GM23338 (cell line): ENCODE measurements around the gene LRFN4. TPM values are rescaled to one million over a fixed set of nuclear protein-coding genes. Genes with fewer than 3 reads are reported as not detected.

Experiments
- ATAC-seq: fragments of 200-7000 bp; cut with Tn5 transposase; 3 replicates; pipeline ENCODE4 v1.9.1; 2020
- DNase-seq: peaks from one replicate; pipeline ENCODE4 v3.0.0-alpha.2; 2015; ENCODE audit warnings: low spot score
- H2AFZ ChIP-seq: fragments of 200-600 bp; sonication (generic); 2 replicates; pipeline ENCODE4 v1.8.0; 2016; ENCODE audit warnings: antibody characterized with exemption, mild to moderate bottlenecking, moderate library complexity
- H3F3A ChIP-seq: fragments of 200-600 bp; sonication (generic); replicated peaks from 2 replicates; pipeline ENCODE4 v1.8.0; 2017; ENCODE audit warnings: antibody characterized with exemption, mixed run types, low read depth
- H3K27ac ChIP-seq: fragments of 200-600 bp; sonication (generic); 2 replicates; pipeline ENCODE4 v1.6.1; 2016; ENCODE audit warnings: low read depth
- H3K27me3 ChIP-seq: fragments of 200-600 bp; sonication (generic); 2 replicates; pipeline ENCODE4 v1.8.0; 2016; ENCODE audit warnings: mild to moderate bottlenecking, mixed run types, moderate library complexity; ENCODE audit not compliant: insufficient read depth
- H3K36me3 ChIP-seq: fragments of 200-600 bp; sonication (generic); 2 replicates; pipeline ENCODE4 v1.8.0; 2016; ENCODE audit warnings: mild to moderate bottlenecking; ENCODE audit not compliant: insufficient read depth
- H3K4me1 ChIP-seq: fragments of 200-600 bp; sonication (generic); 2 replicates; pipeline ENCODE4 v1.8.0; 2016; ENCODE audit warnings: mild to moderate bottlenecking, moderate library complexity; ENCODE audit not compliant: insufficient read depth
- H3K4me2 ChIP-seq: fragments of 200-600 bp; sonication (generic); 2 replicates; pipeline ENCODE4 v1.7.1; 2017; ENCODE audit warnings: mixed run types
- H3K4me3 ChIP-seq: fragments of 200-600 bp; sonication (generic); 2 replicates; pipeline ENCODE4 v1.6.1; 2016; ENCODE audit warnings: mixed run types
- H3K79me2 ChIP-seq: fragments of 200-600 bp; sonication (generic); replicated peaks from 2 replicates; pipeline ENCODE4 v1.8.0; 2017; ENCODE audit warnings: mild to moderate bottlenecking; ENCODE audit not compliant: insufficient read depth
- H3K9me2 ChIP-seq: fragments of 200-600 bp; sonication (generic); 2 replicates; pipeline ENCODE4 v1.8.0; 2017; ENCODE audit not compliant: insufficient read depth
- H4K20me1 ChIP-seq: fragments of 200-600 bp; sonication (generic); replicated peaks from 2 replicates; pipeline ENCODE4 v1.8.0; 2017; ENCODE audit warnings: mild to moderate bottlenecking; ENCODE audit not compliant: insufficient read depth
- H3K27ac Mint-ChIP-seq: 2 replicates; pipeline ENCODE4 v1.8.0; 2020; ENCODE audit warnings: inconsistent platforms, mild to moderate bottlenecking, moderate library complexity, mixed read lengths
- H3K27me3 Mint-ChIP-seq: 3 replicates; pipeline ENCODE4 v1.8.0; 2022; ENCODE audit warnings: low read depth, mild to moderate bottlenecking, moderate library complexity, mixed read lengths, inconsistent platforms; ENCODE audit not compliant: insufficient read depth, poor library complexity
- H3K36me3 Mint-ChIP-seq: 3 replicates; pipeline ENCODE4 v1.8.0; 2021; ENCODE audit warnings: low read depth, mild to moderate bottlenecking, inconsistent platforms, moderate library complexity, mixed read lengths
- H3K4me1 Mint-ChIP-seq: 3 replicates; pipeline ENCODE4 v1.8.0; 2020; ENCODE audit warnings: mild to moderate bottlenecking, inconsistent platforms, mixed read lengths
- H3K4me3 Mint-ChIP-seq: 3 replicates; pipeline ENCODE4 v1.8.0; 2021; ENCODE audit warnings: moderate library complexity, mild to moderate bottlenecking, inconsistent platforms, mixed read lengths
- H3K9me3 Mint-ChIP-seq: 3 replicates; pipeline ENCODE4 v1.8.0; 2020; ENCODE audit warnings: moderate library complexity, mild to moderate bottlenecking, inconsistent platforms, mixed read lengths
- CREB1 ChIP-seq: fragments of 250-450 bp; sonication (Bioruptor Pico); IDR thresholded peaks from 2 replicates; pipeline ENCODE4 v1.5.0; 2020; ENCODE audit warnings: low read depth, mild to moderate bottlenecking, moderate library complexity
- CTCF ChIP-seq, 2 experiments: fragments of 200-600 bp in 1 of 2; sonication (generic) in 1 of 2; conservative IDR thresholded peaks; 2 replicates each; pipeline versions ENCODE4 v1.5.1 to v1.6.1; 2016 to 2017; ENCODE audit warnings: antibody characterized with exemption in 2 of 2, low read depth in 2 of 2, mild to moderate bottlenecking in 2 of 2, moderate library complexity in 1 of 2
- ETS1 ChIP-seq: IDR thresholded peaks from 2 replicates; pipeline ENCODE4 v1.6.1; 2016; ENCODE audit warnings: antibody characterized with exemption
- EZH2 ChIP-seq: fragments of 200-600 bp; sonication (generic); IDR thresholded peaks from one replicate; pipeline ENCODE4 v1.8.0; 2017; ENCODE audit warnings: antibody characterized with exemption, mild to moderate bottlenecking, low read depth; ENCODE audit not compliant: unreplicated experiment
- EZH2phosphoT487 ChIP-seq: fragments of 200-600 bp; sonication (generic); IDR thresholded peaks from one replicate; pipeline ENCODE4 v1.8.1; 2018; ENCODE audit warnings: antibody characterized with exemption; ENCODE audit not compliant: unreplicated experiment
- JUNB ChIP-seq: IDR thresholded peaks from one replicate; pipeline ENCODE4 v1.6.1; 2016; ENCODE audit warnings: antibody characterized with exemption; ENCODE audit not compliant: unreplicated experiment
- NANOG ChIP-seq: IDR thresholded peaks from 2 replicates; pipeline ENCODE4 v1.6.1; 2016; ENCODE audit warnings: antibody characterized with exemption, borderline replicate concordance
- POLR2AphosphoS5 ChIP-seq: IDR thresholded peaks from 2 replicates; pipeline ENCODE4 v1.6.1; 2016; ENCODE audit warnings: antibody characterized with exemption, low read depth
- REST ChIP-seq: IDR thresholded peaks from one replicate; pipeline ENCODE4 v1.6.1; 2018; ENCODE audit warnings: antibody characterized with exemption; ENCODE audit not compliant: unreplicated experiment
- STAT1 ChIP-seq: IDR thresholded peaks from one replicate; pipeline ENCODE4 v1.6.1; 2016; ENCODE audit warnings: antibody characterized with exemption; ENCODE audit not compliant: unreplicated experiment
- ZNF114 ChIP-seq: fragments of 250-450 bp; sonication (Bioruptor Pico); IDR thresholded peaks from 2 replicates; pipeline ENCODE4 v1.5.0; 2020; ENCODE audit warnings: mild to moderate bottlenecking, moderate library complexity
- ZNF331 ChIP-seq: fragments of 250-450 bp; sonication (Bioruptor Pico); IDR thresholded peaks from 2 replicates; pipeline ENCODE4 v1.5.0; 2020; ENCODE audit warnings: low read depth, mild to moderate bottlenecking, moderate library complexity
- ZNF462 ChIP-seq: fragments of 250-450 bp; sonication (Bioruptor Pico); IDR thresholded peaks from 2 replicates; pipeline ENCODE4 v1.5.0; 2020; ENCODE audit warnings: mild to moderate bottlenecking, moderate library complexity
- polyA plus RNA-seq: library from polyadenylated mRNA; unstranded; fragments of >200 nt; fragmentation: Nextera tagmentation; extraction: Ambion mirVana; gene quantifications from 2 replicates; pipeline ENCODE4 v1.2.1, GENCODE V29; 2016
- total RNA-seq: library from RNA; depleted of rRNA; stranded (reverse); fragments of >200 nt; shearing (Covaris generic); gene quantifications from 2 replicates; pipeline ENCODE4 v1.2.3, GENCODE V29; 2014

The LRFN4 gene
- total and polyA plus RNA-seq, 2 experiments from 2014 or later: 9.8 to 63.5 TPM

- Histone ChIP-seq H3K79me2 (no peaks in the 10 kb centered on the region), H3K36me3 (no peaks in the 10 kb centered on the region), H3K4me1 (no peaks in the 10 kb centered on the region; the same call in 1 of the 2 replicates), H3K4me2 (no peak overlapping the region), H3K9me2 (no peaks in the 10 kb centered on the region), H3K27ac (no peak overlapping the region), H4K20me1 (no peaks in the 10 kb centered on the region), H3K27me3 (no peaks in the 10 kb centered on the region), H2AFZ (no peak overlapping the region), H3F3A (no peaks in the 10 kb centered on the region), H3K4me3 (no peak overlapping the region)
- ATAC-seq (no peak), DNase-seq (no peak)
- H3K36me3 Mint-ChIP-seq: no peaks in the 10 kb centered on the region
- H3K9me3 Mint-ChIP-seq: no peaks in the 10 kb centered on the region
- TF ChIP-seq REST (no peak), ZNF114 (CRISPR knock-in tag) (no peak), EZH2 (no peak), STAT1 (no peak), ZNF462 (CRISPR knock-in tag) (no peak), POLR2AphosphoS5 (no peak), CTCF (conservative IDR thresholded peaks at IDR 0.05; ENCODE audit: low read depth in 2 of 2) (no peak), CREB1 (no peak), ZNF331 (CRISPR knock-in tag) (no peak), JUNB (no peak), NANOG (no peak), EZH2phosphoT487 (no peak), ETS1 (no peak)
- peaks cover 32% of the 10 kb centered on the region for H3K4me1 Mint-ChIP-seq
- H3K27ac Mint-ChIP-seq: no peak overlapping the region; the same call in 1 of the 2 replicates
- H3K4me3 Mint-ChIP-seq: no peak overlapping the region; the same call in 2 of the 3 replicates
- peaks cover 2% of the 10 kb centered on the region for H3K27me3 Mint-ChIP-seq
Measured at GRCh38 chr11:66894141-66894540, 37.3 kb downstream of the LRFN4 start.
